Endothelial cell of umbilical vein (primary cell): ENCODE results near the gene MSX2. TPM values are rescaled to one million over a fixed set of nuclear protein-coding genes. Genes with fewer than 3 reads are reported as not detected.

Experiments used
- BruUV-seq: library from RNA; stranded (reverse); fragments of 400-500 nt; replicated peaks from 2 replicates; lab custom pipeline; 2021; lab: Mats Ljungman, UMichigan
- CTCF ChIA-PET: fragments of 300-600, 350-600 bp; sonication (Branson Sonifier 250); formaldehyde crosslinking; loops from one replicate; lab custom pipeline; 2021; ENCODE audit warnings: antibody characterized with exemption, inconsistent platforms; lab: Charles Lee
- POLR2A ChIA-PET: fragments of 300-600, 350-600 bp; sonication (Branson Sonifier 250); formaldehyde crosslinking; loops from one replicate; lab custom pipeline; 2021; ENCODE audit warnings: antibody characterized with exemption, inconsistent platforms; lab: Charles Lee
- DNase-seq: peaks from one replicate; pipeline ENCODE4 v3.0.0-alpha.2; 2011; ENCODE audit warnings: low read depth, low spot score
- FAIRE-seq: peaks from 2 replicates; lab custom pipeline; 2011; peaks lifted over from hg19 to GRCh38; lab: Jason Lieb, UNC
- H2AFZ ChIP-seq: 2 replicates; pipeline ENCODE4 v1.6.0; 2012; ENCODE audit warnings: low read depth, low read length, control low read depth, inconsistent platforms
- H3K27ac ChIP-seq: 2 replicates; pipeline ENCODE4 v1.5.1; 2011; ENCODE audit warnings: low read depth, mild to moderate bottlenecking, control low read depth, low read length, moderate library complexity; ENCODE audit not compliant: insufficient read depth
- H3K27me3 ChIP-seq, 2 experiments: 2 replicates each; pipeline versions ENCODE4 v1.6.0 to v1.6.1; 2011; ENCODE audit warnings: low read length in 2 of 2, mixed read lengths in 1 of 2; ENCODE audit not compliant: control insufficient read depth in 2 of 2, insufficient read depth in 2 of 2
- H3K36me3 ChIP-seq, 2 experiments: 2 replicates in 1 of 2; 3 replicates in 1 of 2; pipeline ENCODE4 v1.5.1; 2011; ENCODE audit warnings: low read length in 2 of 2, mild to moderate bottlenecking in 1 of 2, moderate library complexity in 1 of 2; ENCODE audit not compliant: control insufficient read depth in 2 of 2, insufficient read depth in 2 of 2; ENCODE audit errors: extremely low read depth in 1 of 2
- H3K4me1 ChIP-seq: 3 replicates; pipeline ENCODE4 v1.5.1; 2011; ENCODE audit warnings: mild to moderate bottlenecking, low read length; ENCODE audit not compliant: control insufficient read depth, insufficient read depth; ENCODE audit errors: extremely low read depth
- H3K4me2 ChIP-seq: 2 replicates; pipeline ENCODE4 v1.6.1; 2011; ENCODE audit warnings: low read length, control low read depth, mixed read lengths; ENCODE audit not compliant: insufficient read depth
- H3K4me3 ChIP-seq, 3 experiments: fragments of 200-600 bp in 1 of 3; sonication (generic), shearing (Covaris generic) in 1 of 3; replicated peaks in 1 of 3; 2 replicates each; pipeline ENCODE4 v1.5.1; 2011 to 2016; ENCODE audit warnings: control low read depth in 3 of 3, low read length in 3 of 3, mild to moderate bottlenecking in 2 of 3, inconsistent platforms in 1 of 3, low read depth in 1 of 3, moderate library complexity in 1 of 3; ENCODE audit not compliant: insufficient read depth in 1 of 3
- H3K79me2 ChIP-seq: 2 replicates; pipeline ENCODE4 v1.6.0; 2012; ENCODE audit warnings: low read length, inconsistent platforms; ENCODE audit not compliant: control insufficient read depth, insufficient read depth
- H3K9ac ChIP-seq: replicated peaks from 2 replicates; pipeline ENCODE3; 2011; ENCODE audit warnings: low read length, control low read depth; ENCODE audit not compliant: insufficient read depth; ENCODE audit errors: extremely low read depth
- H3K9me1 ChIP-seq: replicated peaks from 3 replicates; pipeline ENCODE4 v1.6.0; 2011; ENCODE audit warnings: mild to moderate bottlenecking, low read length; ENCODE audit not compliant: control insufficient read depth, insufficient read depth; ENCODE audit errors: extremely low read depth
- H3K9me3 ChIP-seq: replicated peaks from 2 replicates; pipeline ENCODE4 v1.5.1; 2012; ENCODE audit warnings: low read length, inconsistent platforms; ENCODE audit not compliant: control insufficient read depth, insufficient read depth
- H4K20me1 ChIP-seq: replicated peaks from 2 replicates; pipeline ENCODE3; 2011; ENCODE audit warnings: mild to moderate bottlenecking, low read length; ENCODE audit not compliant: control insufficient read depth, insufficient read depth; ENCODE audit errors: extremely low read depth
- EZH2 ChIP-seq: IDR thresholded peaks from 2 replicates; pipeline ENCODE4 v1.6.1; 2012; ENCODE audit warnings: borderline replicate concordance, low read depth, mild to moderate bottlenecking, moderate library complexity, low read length, inconsistent platforms; ENCODE audit not compliant: severe bottlenecking
- FOS ChIP-seq: IDR thresholded peaks from 2 replicates; pipeline ENCODE4 v1.6.1; 2011; ENCODE audit warnings: mild to moderate bottlenecking, low read length, moderate library complexity, borderline replicate concordance; ENCODE audit not compliant: insufficient read depth
- GATA2 ChIP-seq: IDR thresholded peaks from 2 replicates; pipeline ENCODE4 v1.7.0; 2011; ENCODE audit warnings: low read depth, mild to moderate bottlenecking, moderate library complexity, mixed read lengths, low read length; ENCODE audit not compliant: insufficient read length, insufficient read depth
- JUN ChIP-seq: IDR thresholded peaks from 2 replicates; pipeline ENCODE4 v1.6.1; 2011; ENCODE audit warnings: borderline replicate concordance, low read depth; ENCODE audit not compliant: insufficient read length, insufficient read depth
- MAX ChIP-seq: IDR thresholded peaks from 2 replicates; pipeline ENCODE4 v1.6.1; 2011; ENCODE audit not compliant: insufficient read depth, insufficient read length
- MYC ChIP-seq: IDR thresholded peaks from one replicate; pipeline ENCODE4 v1.6.1; 2011; ENCODE audit warnings: mild to moderate bottlenecking, low read depth, low read length
- POLR2A ChIP-seq: IDR thresholded peaks from 2 replicates; pipeline ENCODE4 v1.6.1; 2012; ENCODE audit warnings: low read depth, mild to moderate bottlenecking, control low read depth, low read length
- POLR2AphosphoS5 ChIP-seq: IDR thresholded peaks from 2 replicates; pipeline ENCODE4 v1.6.1; 2012; ENCODE audit warnings: low read depth, mild to moderate bottlenecking, control low read depth, low read length, moderate library complexity; ENCODE audit not compliant: insufficient read depth
- dilution Hi-C: fragments of 300-500 bp; cut with MboI; formaldehyde crosslinking; loops from one replicate; pipeline ENCODE4 v1.15.0; 2019; ENCODE audit warnings: low sequenced_read_pairs; ENCODE audit not compliant: extremely low pct_ligation_motif_present
- intact Hi-C: fragments of 100-400 bp; cut with micrococcal nuclease; formaldehyde crosslinking; loops from one replicate; pipeline ENCODE4 v1.10.0; 2022
- polyA plus RNA-seq, 4 experiments: library from polyadenylated mRNA; depleted of rRNA in 3 of 4; stranded (reverse) in 3 of 4; unstranded in 1 of 4; fragments of >200 nt; gene quantifications; 2 replicates each; pipeline versions ENCODE4 v1.2.1 to v1.2.3, GENCODE V29; 2011 to 2012; ENCODE audit warnings: missing spikeins in 1 of 4
- total RNA-seq: library from RNA; stranded (reverse); gene quantifications from 2 replicates; pipeline ENCODE4 v1.2.3, GENCODE V29; 2021
- TF ChIP-seq, protein P1 (sequence below), 2 donors: IDR thresholded peaks; 1 replicate in 1 of 2; 2 replicates in 1 of 2; pipeline ENCODE4 v1.5.1; 2011; ENCODE audit warnings: low read length in 2 of 2, mild to moderate bottlenecking in 2 of 2, moderate library complexity in 2 of 2, control low read depth in 1 of 2, inconsistent platforms in 1 of 2, low read depth in 1 of 2; ENCODE audit not compliant: insufficient read depth in 1 of 2; ENCODE audit errors: extremely low read depth in 1 of 2

MSX2 gene
- total and polyA plus RNA-seq, 2 donors (not counting 3 experiments of a cell fraction or from before 2014, with no cell fraction given): not detected

- no peaks in the 10 kb centered on the region for H3K4me1 ChIP-seq
- no peak for TF ChIP-seq POLR2A
- TF ChIP-seq JUN: no peak
- no peak for TF ChIP-seq EZH2
- H3K79me2 ChIP-seq: no peaks in the 10 kb centered on the region
- DNase-seq: no peak
- H3K27ac ChIP-seq: no peak overlapping the region
- CTCF ChIA-PET: no interaction called here
- H3K9me1 ChIP-seq: no peaks in the 10 kb centered on the region
- H3K9ac ChIP-seq: no peak overlapping the region
- no peak overlapping the region for H3K4me2 ChIP-seq
- peaks cover under 1% of the 10 kb centered on the region for H3K9me3 ChIP-seq
- POLR2A ChIA-PET: no interaction called here
- intact Hi-C loops (no loop called here), dilution Hi-C loops (no loop called here)
- H3K36me3 ChIP-seq: no peaks in the 10 kb centered on the region
- no TSS peak for BruUV-seq
- no peaks in the 10 kb centered on the region for H3K27me3 ChIP-seq
- FAIRE-seq: no peak
- H4K20me1 ChIP-seq: no peaks in the 10 kb centered on the region
- H3K4me3 ChIP-seq: no peak overlapping the region
- H2AFZ ChIP-seq: no peak overlapping the region
Measured at GRCh38 chr5:174775081-174775480, 50.7 kb downstream of the MSX2 start.

DNA sequence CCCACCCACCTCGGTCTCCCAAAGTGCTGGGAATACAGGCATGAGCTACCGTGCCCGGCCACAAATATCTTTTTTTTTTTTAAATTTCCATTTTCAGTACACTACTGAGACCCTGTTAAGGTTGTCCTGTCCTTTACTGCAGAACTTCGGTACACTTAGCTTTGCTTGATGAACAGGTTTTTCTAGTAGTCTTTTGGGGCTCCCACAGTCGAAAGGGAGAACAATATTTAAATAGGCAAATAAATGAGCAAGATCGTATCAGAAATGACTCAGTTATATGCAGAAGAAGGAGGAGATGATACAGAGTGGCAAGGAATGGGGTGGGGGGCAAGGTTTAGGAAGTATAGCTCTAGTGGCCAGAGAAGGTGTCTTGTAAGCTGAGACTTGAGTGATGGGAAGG, 52.7 kb downstream of the MSX2 start:
- ChIA-PET CTCF (no interaction called here), POLR2A (no interaction called here)
- no peak overlapping the region for H3K4me2 ChIP-seq
- no peaks in the 10 kb centered on the region for H3K27me3 ChIP-seq
- no peak overlapping the region for H2AFZ ChIP-seq
- peaks cover 2% of the 10 kb centered on the region for H3K9me3 ChIP-seq
- no peak overlapping the region for H3K4me3 ChIP-seq
- H3K9ac ChIP-seq: no peak overlapping the region
- no peak for FAIRE-seq
- no peaks in the 10 kb centered on the region for H4K20me1 ChIP-seq
- DNase-seq: no peak
- no peaks in the 10 kb centered on the region for H3K9me1 ChIP-seq
- H3K27ac ChIP-seq: no peak overlapping the region
- no TSS peak for BruUV-seq
- H3K4me1 ChIP-seq: no peaks in the 10 kb centered on the region
- dilution Hi-C loops (no loop called here), intact Hi-C loops (no loop called here)
- H3K79me2 ChIP-seq: no peaks in the 10 kb centered on the region
- TF ChIP-seq MAX (no peak), EZH2 (no peak), GATA2 (no peak), MYC (no peak), JUN (no peak), FOS (no peak), POLR2A (no peak), POLR2AphosphoS5 (no peak)
- TF ChIP-seq, protein P1, sequence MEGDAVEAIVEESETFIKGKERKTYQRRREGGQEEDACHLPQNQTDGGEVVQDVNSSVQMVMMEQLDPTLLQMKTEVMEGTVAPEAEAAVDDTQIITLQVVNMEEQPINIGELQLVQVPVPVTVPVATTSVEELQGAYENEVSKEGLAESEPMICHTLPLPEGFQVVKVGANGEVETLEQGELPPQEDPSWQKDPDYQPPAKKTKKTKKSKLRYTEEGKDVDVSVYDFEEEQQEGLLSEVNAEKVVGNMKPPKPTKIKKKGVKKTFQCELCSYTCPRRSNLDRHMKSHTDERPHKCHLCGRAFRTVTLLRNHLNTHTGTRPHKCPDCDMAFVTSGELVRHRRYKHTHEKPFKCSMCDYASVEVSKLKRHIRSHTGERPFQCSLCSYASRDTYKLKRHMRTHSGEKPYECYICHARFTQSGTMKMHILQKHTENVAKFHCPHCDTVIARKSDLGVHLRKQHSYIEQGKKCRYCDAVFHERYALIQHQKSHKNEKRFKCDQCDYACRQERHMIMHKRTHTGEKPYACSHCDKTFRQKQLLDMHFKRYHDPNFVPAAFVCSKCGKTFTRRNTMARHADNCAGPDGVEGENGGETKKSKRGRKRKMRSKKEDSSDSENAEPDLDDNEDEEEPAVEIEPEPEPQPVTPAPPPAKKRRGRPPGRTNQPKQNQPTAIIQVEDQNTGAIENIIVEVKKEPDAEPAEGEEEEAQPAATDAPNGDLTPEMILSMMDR (IDR thresholded peaks at IDR 0.05; ENCODE audit: extremely low read depth in 1 of 2, insufficient read depth in 1 of 2, low read depth in 1 of 2, low read length in 2 of 2): no peak
- no peaks in the 10 kb centered on the region for H3K36me3 ChIP-seq
